ENCODE measurements around the gene TBCE. TPM values are rescaled to one million over a fixed set of nuclear protein-coding genes. Genes with fewer than 3 reads are reported as not detected.

Gene TBCE
- total and polyA plus RNA-seq, 9 of the 15 experiments (the other 6 are each of a cell fraction or from before 2014, with no cell fraction given): 52.6 to 92.1 (median 82.1) TPM

DNA sequence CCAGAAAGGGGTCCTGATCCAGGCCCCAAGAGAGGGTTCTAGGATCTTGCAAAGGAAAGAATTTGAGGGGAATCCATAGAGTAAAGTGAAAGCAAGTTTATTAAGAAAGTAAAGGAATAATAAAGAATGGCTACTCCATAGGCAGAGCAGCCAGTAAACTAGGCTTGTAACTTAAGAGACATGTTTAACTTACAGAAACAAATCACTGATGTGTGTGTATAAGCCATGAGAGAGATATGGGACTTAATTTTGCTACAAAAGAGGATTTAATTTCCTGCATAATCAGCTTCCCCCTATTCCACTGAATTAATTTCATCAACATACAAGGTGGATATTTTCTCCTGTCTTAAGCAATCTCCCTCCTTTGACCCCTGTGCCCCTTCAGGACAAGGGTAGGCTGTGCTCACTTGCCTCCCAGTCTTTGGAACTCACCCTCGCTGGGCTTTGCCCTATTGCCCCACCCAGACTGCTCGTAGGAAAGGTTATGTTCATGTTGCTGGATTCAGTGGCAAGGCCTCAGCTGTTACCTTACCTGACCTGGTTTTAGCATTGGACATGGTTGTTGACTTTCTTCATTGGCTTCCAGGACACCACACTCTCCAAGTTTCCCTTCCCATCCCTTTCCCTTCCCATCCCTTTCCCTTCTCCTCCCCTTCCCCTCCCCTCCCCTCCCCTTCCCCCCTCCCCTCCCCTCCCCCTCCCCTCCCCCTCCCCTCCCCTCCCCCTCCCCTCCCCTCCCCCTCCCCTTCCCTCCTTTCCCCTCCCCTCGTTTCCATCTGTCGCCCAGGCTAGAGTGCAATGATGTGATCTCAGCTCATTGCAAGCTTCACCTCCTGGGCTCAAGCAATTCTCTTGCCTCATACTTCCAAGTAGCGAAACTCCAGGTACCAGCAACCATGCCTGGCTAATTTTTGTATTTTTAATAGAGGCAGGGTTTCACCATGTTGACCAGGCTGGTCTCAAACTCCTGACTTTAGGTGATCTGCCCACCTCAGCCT, 44.6 kb downstream of the TBCE start:
- in situ Hi-C loops (cut with MboI): loop anchor here (10.0 kb wide), 1 partner anchor 317 kb away; no protein-coding TSS in a partner anchor
- Histone ChIP-seq H3K4me1 (replicated peaks in 1 of 2; ENCODE audit: control insufficient read depth in 2 of 2, insufficient read depth in 2 of 2, low read length in 2 of 2) (peaks cover 3 to 14% of the 10 kb centered on the region in 2 experiments; a peak in 4 of 5 replicates), H3K9me3 (replicated peaks; ENCODE audit: control insufficient read depth, insufficient read depth, low read depth, low read length) (no peaks in the 10 kb centered on the region), H3K27me3 (ENCODE audit: control insufficient read depth in 2 of 2, insufficient read depth in 2 of 2, low read length in 2 of 2) (no peaks in the 10 kb centered on the region), H3K27ac (ENCODE audit: extremely low read depth, low read depth, low read length) (peak overlapping the region; percentile 30; the same call in 1 of the 3 replicates), H3K4me3 (no peak overlapping the region), H3K9ac (ENCODE audit: insufficient read depth in 1 of 2, low read depth in 2 of 2, low read length in 2 of 2) (no peak overlapping the region), H3K79me2 (ENCODE audit: control insufficient read depth, insufficient read depth, low read length) (peaks cover 20% of the 10 kb centered on the region), H4K20me1 (replicated peaks; ENCODE audit: control insufficient read depth, insufficient read depth, low read length) (no peaks in the 10 kb centered on the region; the same call in 1 of the 2 replicates), H2AFZ (ENCODE audit: low read depth, low read length) (no peak overlapping the region), H3K9me1 (ENCODE audit: control insufficient read depth, insufficient read depth, low read length) (no peaks in the 10 kb centered on the region), H3K36me3 (ENCODE audit: control insufficient read depth, insufficient read depth, low read length) (peaks cover 29% of the 10 kb centered on the region; the same call in 1 of the 3 replicates), H3K4me2 (ENCODE audit: insufficient read depth, low read length) (no peak overlapping the region)
- 41% methylated on average over 5 of the region's 5 CpGs for WGBS (ENCODE audit: insufficient coverage, low coverage, missing lambda C conversion rate)
- ATAC-seq (peak; percentile 22), DNase-seq (ENCODE audit: extremely low read depth in 1 of 4, low spot score in 3 of 4) (peak in 1 of 4 experiments; percentile 34), FAIRE-seq (no peak)
- ChIA-PET CTCF (ENCODE audit: low intra/inter-chr PET ratio) (no interaction called here), POLR2A (interaction anchor here (0.8 to 1.2 kb wide), 3 partner anchors 21 to 338 kb away, joined by 3 read pairs; no protein-coding TSS in a partner anchor)
- no TSS peak for BruUV-seq (replicated peaks)
- intact Hi-C loops (cut with micrococcal nuclease): loop anchor here (10.0 kb wide), 1 partner anchor 917 kb away; no protein-coding TSS in a partner anchor
- no peak for TF ChIP-seq SRSF7 (optimal IDR thresholded peaks at IDR 0.05; ENCODE audit: low read depth, low read length)
- no peak for TF ChIP-seq CHD2 (IDR thresholded peaks at IDR 0.05; ENCODE audit: low read depth, low read length)
- no peak for TF ChIP-seq ZNF175 (CRISPR knock-in tag; IDR thresholded peaks at IDR 0.05; ENCODE audit: low read depth)
- TF ChIP-seq PCBP2 (IDR thresholded peaks at IDR 0.05; ENCODE audit: low read depth, low read length, poor library complexity, severe bottlenecking): peak; percentile 83
- no peak for TF ChIP-seq ZNF778 (CRISPR knock-in tag; IDR thresholded peaks at IDR 0.05)
- TF ChIP-seq, protein P1, sequence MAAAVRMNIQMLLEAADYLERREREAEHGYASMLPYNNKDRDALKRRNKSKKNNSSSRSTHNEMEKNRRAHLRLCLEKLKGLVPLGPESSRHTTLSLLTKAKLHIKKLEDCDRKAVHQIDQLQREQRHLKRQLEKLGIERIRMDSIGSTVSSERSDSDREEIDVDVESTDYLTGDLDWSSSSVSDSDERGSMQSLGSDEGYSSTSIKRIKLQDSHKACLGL (CRISPR knock-in tag; IDR thresholded peaks at IDR 0.05; ENCODE audit: borderline replicate concordance, poor library complexity, severe bottlenecking): no peak
- TF ChIP-seq KAT8 (IDR thresholded peaks at IDR 0.05; ENCODE audit: low read depth): no peak
- no peak for TF ChIP-seq SIN3B (IDR thresholded peaks at IDR 0.05; ENCODE audit: low read depth)
- TF ChIP-seq, protein P2, sequence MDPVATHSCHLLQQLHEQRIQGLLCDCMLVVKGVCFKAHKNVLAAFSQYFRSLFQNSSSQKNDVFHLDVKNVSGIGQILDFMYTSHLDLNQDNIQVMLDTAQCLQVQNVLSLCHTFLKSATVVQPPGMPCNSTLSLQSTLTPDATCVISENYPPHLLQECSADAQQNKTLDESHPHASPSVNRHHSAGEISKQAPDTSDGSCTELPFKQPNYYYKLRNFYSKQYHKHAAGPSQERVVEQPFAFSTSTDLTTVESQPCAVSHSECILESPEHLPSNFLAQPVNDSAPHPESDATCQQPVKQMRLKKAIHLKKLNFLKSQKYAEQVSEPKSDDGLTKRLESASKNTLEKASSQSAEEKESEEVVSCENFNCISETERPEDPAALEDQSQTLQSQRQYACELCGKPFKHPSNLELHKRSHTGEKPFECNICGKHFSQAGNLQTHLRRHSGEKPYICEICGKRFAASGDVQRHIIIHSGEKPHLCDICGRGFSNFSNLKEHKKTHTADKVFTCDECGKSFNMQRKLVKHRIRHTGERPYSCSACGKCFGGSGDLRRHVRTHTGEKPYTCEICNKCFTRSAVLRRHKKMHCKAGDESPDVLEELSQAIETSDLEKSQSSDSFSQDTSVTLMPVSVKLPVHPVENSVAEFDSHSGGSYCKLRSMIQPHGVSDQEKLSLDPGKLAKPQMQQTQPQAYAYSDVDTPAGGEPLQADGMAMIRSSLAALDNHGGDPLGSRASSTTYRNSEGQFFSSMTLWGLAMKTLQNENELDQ (CRISPR knock-in tag; IDR thresholded peaks at IDR 0.05; ENCODE audit: borderline replicate concordance): no peak
- peak; percentile 98 for TF ChIP-seq HNRNPK (IDR thresholded peaks at IDR 0.05; ENCODE audit: low read depth, low read length, poor library complexity, severe bottlenecking)
- TF ChIP-seq, protein P3, sequence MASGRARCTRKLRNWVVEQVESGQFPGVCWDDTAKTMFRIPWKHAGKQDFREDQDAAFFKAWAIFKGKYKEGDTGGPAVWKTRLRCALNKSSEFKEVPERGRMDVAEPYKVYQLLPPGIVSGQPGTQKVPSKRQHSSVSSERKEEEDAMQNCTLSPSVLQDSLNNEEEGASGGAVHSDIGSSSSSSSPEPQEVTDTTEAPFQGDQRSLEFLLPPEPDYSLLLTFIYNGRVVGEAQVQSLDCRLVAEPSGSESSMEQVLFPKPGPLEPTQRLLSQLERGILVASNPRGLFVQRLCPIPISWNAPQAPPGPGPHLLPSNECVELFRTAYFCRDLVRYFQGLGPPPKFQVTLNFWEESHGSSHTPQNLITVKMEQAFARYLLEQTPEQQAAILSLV (tag; IDR thresholded peaks at IDR 0.05): no peak
- TF ChIP-seq ZNF586 (CRISPR knock-in tag; conservative IDR thresholded peaks at IDR 0.05): no peak
- TF ChIP-seq GATAD2A (IDR thresholded peaks at IDR 0.05): no peak
- no peak for TF ChIP-seq ATF1 (CRISPR knock-in tag; IDR thresholded peaks at IDR 0.05)
- no peak for TF ChIP-seq ATF1 (tag; IDR thresholded peaks at IDR 0.05)
- TF ChIP-seq CEBPB (tag; IDR thresholded peaks at IDR 0.05): peak; percentile 49
- TF ChIP-seq ZNF121 (CRISPR knock-in tag; conservative IDR thresholded peaks at IDR 0.05): no peak
- no peak for TF ChIP-seq ZNF347 (CRISPR knock-in tag; IDR thresholded peaks at IDR 0.05; ENCODE audit: low read depth)
- no peak for TF ChIP-seq ELF1 (tag; IDR thresholded peaks at IDR 0.05)
